ENCODE data around the gene CIP2A.

Gene CIP2A

GRCh38 chr3:108610651-108611050 lies 21.4 kb upstream of the CIP2A start:
- TF ChIP-seq RARB (CRISPR knock-in tag; IDR thresholded peaks at IDR 0.05) (no peak), CSDC2 (CRISPR knock-in tag; IDR thresholded peaks at IDR 0.05) (no peak), ZNF8 (CRISPR knock-in tag; IDR thresholded peaks at IDR 0.05) (no peak), ZNF565 (CRISPR knock-in tag; conservative IDR thresholded peaks at IDR 0.05; ENCODE audit: low read depth) (no peak), OSR1 (CRISPR knock-in tag; IDR thresholded peaks at IDR 0.05) (no peak)
- ATAC-seq, result no peak

GRCh38 chr3:108608750-108609149 lies 19.5 kb upstream of the CIP2A start:
- no peak for ATAC-seq

More at GRCh38 chr3:108608750-108609149, 19.5 kb upstream of the CIP2A start:
- TF ChIP-seq CSRNP3 (CRISPR knock-in tag; IDR thresholded peaks at IDR 0.05) (no peak), TSHZ2 (CRISPR knock-in tag; IDR thresholded peaks at IDR 0.05) (no peak), ZC3H10 (CRISPR knock-in tag; IDR thresholded peaks at IDR 0.05) (no peak), TCF4 (CRISPR knock-in tag; IDR thresholded peaks at IDR 0.05; ENCODE audit: borderline replicate concordance) (no peak), ZFP30 (CRISPR knock-in tag; IDR thresholded peaks at IDR 0.05) (no peak), ESRRG (CRISPR knock-in tag; IDR thresholded peaks at IDR 0.05) (no peak), POU6F1 (CRISPR knock-in tag; IDR thresholded peaks at IDR 0.05; ENCODE audit: borderline replicate concordance, low read depth) (no peak), SNAI2 (CRISPR knock-in tag; IDR thresholded peaks at IDR 0.05) (no peak), PATZ1 (CRISPR knock-in tag; IDR thresholded peaks at IDR 0.05; ENCODE audit: borderline replicate concordance) (no peak), CREB5 (CRISPR knock-in tag; IDR thresholded peaks at IDR 0.05; ENCODE audit: low read depth) (no peak)
